Ectodermal cell (in vitro differentiated cells): ENCODE data around the gene CORT.
"Not testable (repeated sequence)": the region's sequence is repeated elsewhere in the genome, so short reads cannot be mapped to it uniquely, and the experiment has no call there.

Source experiments
- H3K27ac ChIP-seq: 2 replicates; pipeline ENCODE4 v1.7.0; 2013; ENCODE audit warnings: mild to moderate bottlenecking, low read depth, low read length; ENCODE audit not compliant: insufficient read depth, poor library complexity, severe bottlenecking
- H3K27me3 ChIP-seq: 2 replicates; pipeline ENCODE4 v1.7.0; 2013; ENCODE audit warnings: mild to moderate bottlenecking, low read length; ENCODE audit not compliant: insufficient read depth, control insufficient read depth, poor library complexity, severe bottlenecking
- H3K36me3 ChIP-seq: one replicate; pipeline ENCODE4 v1.7.0; 2013; ENCODE audit warnings: low read length; ENCODE audit not compliant: control insufficient read depth, insufficient read depth
- H3K4me1 ChIP-seq: one replicate; pipeline ENCODE4 v1.7.0; 2013; ENCODE audit warnings: low read length; ENCODE audit not compliant: control insufficient read depth, insufficient read depth
- H3K4me3 ChIP-seq: 2 replicates; pipeline ENCODE4 v1.7.0; 2013; ENCODE audit warnings: low read depth, low read length, control low read depth; ENCODE audit not compliant: insufficient read depth
- H3K9me3 ChIP-seq: 2 replicates; pipeline ENCODE4 v1.7.0; 2013; ENCODE audit warnings: mild to moderate bottlenecking, low read length, moderate library complexity; ENCODE audit not compliant: control insufficient read depth
- WGBS, 2 experiments: methylation state at CpG; one replicate each; pipeline ENCODE4 v1.1.7; 2013; ENCODE audit warnings: missing lambda C conversion rate in 2 of 2; 5-methylcytosine and 5-hydroxymethylcytosine counted together

The CORT gene

GRCh38 chr1:10456048-10456447, 6.2 kb downstream of the CORT start:
- H3K27me3 ChIP-seq, result no peaks in the 10 kb centered on the region
- 84 to 86% methylated on average over 5 of the region's 5 CpGs for WGBS, 2 experiments
- peaks cover 10% of the 10 kb centered on the region for H3K36me3 ChIP-seq
- peaks cover 6% of the 10 kb centered on the region for H3K4me1 ChIP-seq
- H3K4me3 ChIP-seq, result no peak overlapping the region
- no peak overlapping the region for H3K27ac ChIP-seq
- H3K9me3 ChIP-seq, result no peaks in the 10 kb centered on the region

GRCh38 chr1:10456661-10457060, 6.8 kb downstream of the CORT start:
- Histone ChIP-seq H3K4me1 (no peaks in the 10 kb centered on the region), H3K36me3 (peaks cover 15% of the 10 kb centered on the region), H3K27me3 (no peaks in the 10 kb centered on the region), H3K27ac (no peak overlapping the region), H3K4me3 (no peak overlapping the region), H3K9me3 (no peaks in the 10 kb centered on the region)
- WGBS, 2 experiments, result 92 to 98% methylated on average over 4 to 7 of the region's 7 CpGs

- 92 to 93% methylated on average over 7 of the region's 7 CpGs for WGBS, 2 experiments
- not testable (repeated sequence) for H3K9me3 ChIP-seq, H3K27ac ChIP-seq, H3K4me3 ChIP-seq, H3K27me3 ChIP-seq, H3K4me1 ChIP-seq
- H3K36me3 ChIP-seq, result peaks cover 16% of the 10 kb centered on the region
These were observed 7.6 kb downstream of the CORT start for GRCh38 chr1:10457462-10457861.

- Histone ChIP-seq H3K27me3 (no peaks in the 10 kb centered on the region), H3K36me3 (peaks cover 17% of the 10 kb centered on the region), H3K27ac (no peak overlapping the region), H3K4me3 (no peak overlapping the region), H3K9me3 (no peaks in the 10 kb centered on the region), H3K4me1 (no peaks in the 10 kb centered on the region)
- 94 to 96% methylated on average over 9 of the region's 9 CpGs for WGBS, 2 experiments
These were observed 8.0 kb downstream of the CORT start for GRCh38 chr1:10457875-10458274.

GRCh38 chr1:10459184-10459583, 9.4 kb downstream of the CORT start:
- Histone ChIP-seq H3K36me3 (peaks cover 23% of the 10 kb centered on the region), H3K9me3 (no peaks in the 10 kb centered on the region), H3K4me3 (no peak overlapping the region), H3K27me3 (no peaks in the 10 kb centered on the region), H3K4me1 (no peaks in the 10 kb centered on the region), H3K27ac (no peak overlapping the region)
- WGBS, 2 experiments, result 78 to 91% methylated on average over 2 to 3 of the region's 3 CpGs

- no peaks in the 10 kb centered on the region for H3K9me3 ChIP-seq
- H3K27ac ChIP-seq, result no peak overlapping the region
- H3K27me3 ChIP-seq, result no peaks in the 10 kb centered on the region
- no peaks in the 10 kb centered on the region for H3K4me1 ChIP-seq
- H3K36me3 ChIP-seq, result peaks cover 26% of the 10 kb centered on the region
- 98% methylated on average over 2 of the region's 2 CpGs for WGBS, 2 experiments
- H3K4me3 ChIP-seq, result no peak overlapping the region
These were observed 17.2 kb downstream of the CORT start for GRCh38 chr1:10467078-10467477.

GRCh38 chr1:10470043-10470442, 20.2 kb downstream of the CORT start:
- H3K9me3 ChIP-seq, result no peaks in the 10 kb centered on the region
- no peak overlapping the region for H3K27ac ChIP-seq
- peaks cover 10% of the 10 kb centered on the region for H3K36me3 ChIP-seq
- no peak overlapping the region for H3K4me3 ChIP-seq
- H3K27me3 ChIP-seq, result no peaks in the 10 kb centered on the region
- 96 to 100% methylated on average over 3 to 4 of the region's 4 CpGs for WGBS, 2 experiments
- H3K4me1 ChIP-seq, result no peaks in the 10 kb centered on the region

- H3K9me3 ChIP-seq, result no peaks in the 10 kb centered on the region
- H3K27ac ChIP-seq, result no peak overlapping the region
- H3K27me3 ChIP-seq, result no peaks in the 10 kb centered on the region
- H3K4me3 ChIP-seq, result peak overlapping the region; percentile 51
- 5 to 6% methylated on average over 22 to 23 of the region's 23 CpGs for WGBS, 2 experiments
- peaks cover 9% of the 10 kb centered on the region for H3K4me1 ChIP-seq
- H3K36me3 ChIP-seq, result peaks cover 10% of the 10 kb centered on the region
These were observed 21.8 kb downstream of the CORT start for GRCh38 chr1:10471411-10472219.

GRCh38 chr1:10472220-10473144, 22.7 kb downstream of the CORT start, which contains the start of gene DFFA:
Gene DFFA, minus strand, starts transcription at chr1:10472529. Its CDS starts 71 bp downstream, at chr1:10472458.
- no peak within 1 kb of the TSS for H3K27ac ChIP-seq
- WGBS, 2 experiments, result 2% methylated on average over 55 to 57 of the region's 59 CpGs
- H3K4me3 ChIP-seq, result peak within 1 kb of the TSS; percentile 51

GRCh38 chr1:10473145-10473765, 23.4 kb downstream of the CORT start:
- H3K9me3 ChIP-seq, result no peaks in the 10 kb centered on the region
- peaks cover 9% of the 10 kb centered on the region for H3K4me1 ChIP-seq
- H3K27ac ChIP-seq, result no peak overlapping the region
- WGBS, 2 experiments, result 93% methylated on average over 22 to 23 of the region's 23 CpGs
- no peak overlapping the region for H3K4me3 ChIP-seq
- peaks cover under 1% of the 10 kb centered on the region for H3K36me3 ChIP-seq
- no peaks in the 10 kb centered on the region for H3K27me3 ChIP-seq

More at GRCh38 chr1:10472220-10473144, 22.7 kb downstream of the CORT start, which contains the start of gene DFFA:
- Histone ChIP-seq H3K36me3 (peaks cover 7% of the 10 kb centered on the region), H3K9me3 (no peaks in the 10 kb centered on the region), H3K4me1 (peaks cover 9% of the 10 kb centered on the region), H3K27me3 (no peaks in the 10 kb centered on the region)
